ENCODE measurements around the gene CCL3.
"Not testable (repeated sequence)": the region's sequence is repeated elsewhere in the genome, so short reads cannot be mapped to it uniquely, and the experiment has no call there.

CCL3 gene

GRCh38 chr17:36083691-36084090 is 6.3 kb downstream of the CCL3 start:
- not testable (repeated sequence) for DNase-seq

GRCh38 chr17:36082482-36083120 is 7.3 kb downstream of the CCL3 start:
- peak; percentile 78 for DNase-seq

GRCh38 chr17:36081681-36082471 is 8.1 kb downstream of the CCL3 start:
- DNase-seq = not testable (repeated sequence)

GRCh38 chr17:36074365-36074764 is 15.6 kb downstream of the CCL3 start:
- DNase-seq = no peak

GRCh38 chr17:36072431-36073121 is 17.4 kb downstream of the CCL3 start:
- peak; percentile 52 for DNase-seq

GRCh38 chr17:36071751-36072150 is 18.2 kb downstream of the CCL3 start:
- DNase-seq = no peak

GRCh38 chr17:36070427-36070826 is 19.5 kb downstream of the CCL3 start:
- DNase-seq = no peak

GRCh38 chr17:36069136-36069535 is 20.8 kb downstream of the CCL3 start:
- no peak for DNase-seq

- no peak for DNase-seq
Measured at GRCh38 chr17:36068524-36068923, 21.4 kb downstream of the CCL3 start.

- DNase-seq = peak; percentile 58
Measured at GRCh38 chr17:36066365-36066985, 23.5 kb downstream of the CCL3 start.

GRCh38 chr17:36063786-36064541 is 26.0 kb downstream of the CCL3 start, which contains the start of gene CCL18:
TSS of gene CCL18 (plus strand) at chr17:36064272. CDS start at chr17:36064343, 71 bp downstream.
- DNase-seq = no peak

- DNase-seq = no peak
Measured at GRCh38 chr17:36060816-36061215, 29.1 kb downstream of the CCL3 start.

GRCh38 chr17:36059406-36059805 is 30.5 kb downstream of the CCL3 start:
- no peak for DNase-seq

GRCh38 chr17:36057911-36058310 is 32.0 kb downstream of the CCL3 start:
- no peak for DNase-seq

GRCh38 chr17:36055921-36056520 is 33.9 kb downstream of the CCL3 start:
- no peak for DNase-seq

- DNase-seq = no peak
Measured at GRCh38 chr17:36055171-36055570, 34.8 kb downstream of the CCL3 start.

- DNase-seq = no peak
Measured at GRCh38 chr17:36049643-36050042, 40.3 kb downstream of the CCL3 start.

- no peak for DNase-seq
Measured at GRCh38 chr17:36048066-36048465, 41.9 kb downstream of the CCL3 start.

Data from CD4-positive, alpha-beta T cell treated with Interferon gamma for 1 hour (primary cell).